Heart left ventricle (tissue), 13 donors: ENCODE data around the gene DUSP22.

Experiments
- CTCF ChIP-seq, 12 donors: fragments of 200-600 bp; sonication (generic) in 4 of 12; IDR thresholded peaks; one replicate each; pipeline versions ENCODE4 v1.5.0 to v1.8.0; 2018 to 2022; ENCODE audit warnings: antibody characterized with exemption in 12 of 12, mild to moderate bottlenecking in 5 of 12
- POLR2A ChIP-seq, 2 donors: fragments of 450-650 bp; IDR thresholded peaks; one replicate each; pipeline ENCODE4 v1.6.1; 2017; ENCODE audit warnings: antibody characterized with exemption in 2 of 2, mild to moderate bottlenecking in 2 of 2, moderate library complexity in 2 of 2
- donor health status: ischemic (EF 13 %, LVEDD 7.1; RV severe dilation, severe dysfunction).
- donor health status: DM: no; HTN: yes; CAD: no.
- donor health status: DM: no; HTN: no; CAD: no.
- donor health status: ischemic (EF 25% LVEDD 6.9; RV normal size, moderate dysfunction).
- donor health status: ischemic (EF 25% LVEDD 5.7; RV mildly dilated, moderate dysfunction).
- donor health status: ischemic (EF 35%, LVEDD 5.7; RV mildly dilated, moderate dysfunction).
- donor health status: nonischemic (EF 11% LVEDD 7.7; RV severe dilation, severe dysfunction).
- donor health status: DM: yes; HTN: yes; CAD: no.
- donor health status: PGD.
- donor health status: ischemic (EF 29% LVEDD 5.4; RV normal size, mild dysfunction).
- donor health status: nonischemic (EF 23%, LVEDD 6.1; RV moderate dilation, normal function).

- no peak for TF ChIP-seq CTCF (IDR thresholded peaks at IDR 0.05)
- no peak for TF ChIP-seq POLR2A (IDR thresholded peaks at IDR 0.05)
Observed at GRCh38 chr6:255751-256083, 36.6 kb upstream of the DUSP22 start.
